K562 (cell line): ENCODE data around the gene DNAI1. TPM values are rescaled to one million over a fixed set of nuclear protein-coding genes. Genes with fewer than 3 reads are reported as not detected.

Source experiments
- ATAC-seq: fragments of 200-7000 bp; cut with Tn5 transposase; 3 replicates; pipeline ENCODE4 v1.9.1; 2020; ENCODE audit warnings: moderate library complexity
- BruUV-seq: library from RNA; stranded (reverse); fragments of 400-500 nt; replicated peaks from 2 replicates; lab custom pipeline; 2021; lab: Mats Ljungman, UMichigan
- CTCF ChIA-PET: fragments of 300-600 bp; formaldehyde crosslinking; extraction: SDS; loops from one replicate; lab custom pipeline; 2021; ENCODE audit warnings: low intra/inter-chr PET ratio; lab: Yijun Ruan, JAX
- POLR2A ChIA-PET: fragments of 300-600, 350-650 bp; sonication (Branson Sonifier 250); formaldehyde crosslinking; extraction: SDS; loops from one replicate; lab custom pipeline; 2021; ENCODE audit warnings: antibody characterized with exemption, inconsistent platforms; lab: Yijun Ruan, JAX
- DNase-seq, 4 experiments: peaks; one replicate each; pipeline versions ENCODE4 v3.0.0 to v3.0.0-alpha.2; 2011 to 2018; ENCODE audit warnings: low spot score in 3 of 4, mixed read lengths in 3 of 4; ENCODE audit errors: extremely low read depth in 1 of 4
- FAIRE-seq: peaks from 2 replicates; lab custom pipeline; 2011; peaks lifted over from hg19 to GRCh38; lab: Jason Lieb, UNC
- H2AFZ ChIP-seq: 2 replicates; pipeline ENCODE4 v1.6.0; 2011; ENCODE audit warnings: low read depth, low read length, control low read depth, inconsistent platforms
- H3K27ac ChIP-seq: fragments of 200-600 bp; 3 replicates; pipeline ENCODE4 v1.8.0; 2011; ENCODE audit warnings: low read depth, mild to moderate bottlenecking, control low read depth, inconsistent platforms, low read length, moderate library complexity, mixed read lengths; ENCODE audit errors: extremely low read depth
- H3K27me3 ChIP-seq, 2 experiments: fragments of 300-600 bp in 1 of 2; 2 replicates in 1 of 2; 3 replicates in 1 of 2; pipeline versions ENCODE4 v1.6.0 to v1.8.0; 2011; ENCODE audit warnings: inconsistent platforms in 2 of 2, low read length in 2 of 2, mild to moderate bottlenecking in 1 of 2, mixed read lengths in 1 of 2, moderate library complexity in 1 of 2; ENCODE audit not compliant: control insufficient read depth in 2 of 2, insufficient read depth in 2 of 2
- H3K36me3 ChIP-seq: fragments of 300-600 bp; 3 replicates; pipeline ENCODE4 v1.8.0; 2011; ENCODE audit warnings: mild to moderate bottlenecking, low read length, inconsistent platforms; ENCODE audit not compliant: control insufficient read depth, insufficient read depth
- H3K4me1 ChIP-seq, 2 experiments: fragments of 200-600 bp in 1 of 2; replicated peaks in 1 of 2; 2 replicates in 1 of 2; 3 replicates in 1 of 2; pipeline versions ENCODE4 v1.5.1 to v1.8.0; 2011; ENCODE audit warnings: inconsistent platforms in 2 of 2, low read length in 2 of 2, mild to moderate bottlenecking in 1 of 2, mixed read lengths in 1 of 2, moderate library complexity in 1 of 2; ENCODE audit not compliant: control insufficient read depth in 2 of 2, insufficient read depth in 2 of 2
- H3K4me2 ChIP-seq: 2 replicates; pipeline ENCODE4 v1.6.1; 2011; ENCODE audit warnings: low read length, control low read depth, inconsistent platforms, mixed read lengths; ENCODE audit not compliant: insufficient read depth
- H3K4me3 ChIP-seq: fragments of 200-600 bp; sonication (generic), shearing (Covaris generic); 2 replicates; pipeline ENCODE4 v1.5.1; 2016; ENCODE audit warnings: control low read depth, inconsistent platforms
- H3K79me2 ChIP-seq: fragments of 200-600 bp; 3 replicates; pipeline ENCODE4 v1.8.0; 2011; ENCODE audit warnings: low read length, inconsistent platforms; ENCODE audit not compliant: control insufficient read depth, insufficient read depth
- H3K9ac ChIP-seq, 2 experiments: 2 replicates each; pipeline versions ENCODE4 v1.6.0 to v1.6.1; 2011; ENCODE audit warnings: low read depth in 2 of 2, low read length in 2 of 2, control low read depth in 1 of 2, inconsistent platforms in 1 of 2, mild to moderate bottlenecking in 1 of 2, mixed read lengths in 1 of 2; ENCODE audit not compliant: insufficient read depth in 1 of 2
- H3K9me1 ChIP-seq: one replicate; pipeline ENCODE4 v1.6.0; 2011; ENCODE audit warnings: inconsistent platforms, mild to moderate bottlenecking, low read length, moderate library complexity; ENCODE audit not compliant: control insufficient read depth, insufficient read depth
- H3K9me3 ChIP-seq: replicated peaks from 2 replicates; pipeline ENCODE4 v1.5.1; 2011; ENCODE audit warnings: low read depth, low read length, inconsistent platforms; ENCODE audit not compliant: control insufficient read depth, insufficient read depth
- H4K20me1 ChIP-seq: replicated peaks from 2 replicates; pipeline ENCODE4 v1.6.1; 2011; ENCODE audit warnings: low read length, inconsistent platforms, mixed read lengths; ENCODE audit not compliant: control insufficient read depth, insufficient read depth
- CEBPG ChIP-seq, 3 experiments: fragments of 200-800 bp in 1 of 3; sonication (Bioruptor generic) in 1 of 3; sonication (generic) in 1 of 3; formaldehyde crosslinking in 1 of 3; IDR thresholded peaks in 2 of 3; conservative IDR thresholded peaks in 1 of 3; 2 replicates each; pipeline versions ENCODE4 v1.6.1 to v1.8.0; 2016 to 2022; ENCODE audit warnings: missing compliant biosample characterization in 2 of 3, missing genetic modification characterization in 2 of 3, mild to moderate bottlenecking in 1 of 3, missing genetic modification reagents in 1 of 3
- CHD2 ChIP-seq: IDR thresholded peaks from 2 replicates; pipeline ENCODE4 v1.6.1; 2011; ENCODE audit warnings: low read depth, low read length
- DPF2 ChIP-seq: fragments of 450-650 bp; IDR thresholded peaks from 2 replicates; pipeline ENCODE4 v1.6.1; 2016
- E4F1 ChIP-seq: fragments of 250-450 bp; sonication (Bioruptor Pico); IDR thresholded peaks from 2 replicates; pipeline ENCODE4 v1.5.0; 2021; ENCODE audit warnings: mild to moderate bottlenecking, borderline replicate concordance
- IRF1 ChIP-seq: sonication (generic); formaldehyde crosslinking; IDR thresholded peaks from 2 replicates; pipeline ENCODE4 v1.8.0; 2022; ENCODE audit warnings: missing genetic modification reagents, mild to moderate bottlenecking, borderline replicate concordance
- KLF1 ChIP-seq: fragments of 450-650 bp; IDR thresholded peaks from 2 replicates; pipeline ENCODE4 v1.6.1; 2016; ENCODE audit warnings: missing genetic modification characterization, missing compliant biosample characterization
- MEF2D ChIP-seq: conservative IDR thresholded peaks from 2 replicates; pipeline ENCODE4 v1.6.1; 2016; ENCODE audit warnings: low read depth, missing genetic modification characterization, missing compliant biosample characterization
- NFE2L1 ChIP-seq: fragments of 450-650 bp; IDR thresholded peaks from 2 replicates; pipeline ENCODE4 v1.6.1; 2016; ENCODE audit warnings: missing genetic modification characterization, low read depth, mild to moderate bottlenecking, missing compliant biosample characterization, moderate library complexity, borderline replicate concordance
- PML ChIP-seq: IDR thresholded peaks from 2 replicates; pipeline ENCODE4 v1.6.1; 2012; ENCODE audit warnings: low read length, inconsistent platforms
- RBBP5 ChIP-seq: fragments of 200-600 bp; sonication (generic); IDR thresholded peaks from 2 replicates; pipeline ENCODE4 v1.6.1; 2012; ENCODE audit warnings: borderline replicate concordance, mild to moderate bottlenecking, low read length, control low read depth, inconsistent platforms; ENCODE audit not compliant: insufficient read depth, poor library complexity, severe bottlenecking
- SRSF3 ChIP-seq: fragments of 200-400 bp; formaldehyde crosslinking; IDR thresholded peaks from 2 replicates; pipeline ENCODE4 v1.6.1; 2016; ENCODE audit warnings: mild to moderate bottlenecking, low read length, moderate library complexity; ENCODE audit not compliant: insufficient read depth
- TCF7 ChIP-seq: sonication (generic); IDR thresholded peaks from 2 replicates; pipeline ENCODE4 v1.6.1; 2016; ENCODE audit warnings: antibody characterized with exemption, borderline replicate concordance
- ZBTB34 ChIP-seq: fragments of 250-450 bp; sonication (Bioruptor Pico); IDR thresholded peaks from 2 replicates; pipeline ENCODE4 v1.8.0; 2021; ENCODE audit warnings: mild to moderate bottlenecking, moderate library complexity
- ZNF143 ChIP-seq: sonication (generic); formaldehyde crosslinking; IDR thresholded peaks from 2 replicates; pipeline ENCODE4 v1.9.0; 2022; ENCODE audit warnings: mild to moderate bottlenecking, missing genetic modification reagents
- WGBS: fragments of 100-300 bp; shearing (Covaris generic); methylation state at CpG from one replicate; pipeline ENCODE4 v1.1.6; 2016; ENCODE audit warnings: low coverage, mixed read lengths; ENCODE audit not compliant: insufficient coverage; ENCODE audit errors: missing lambda C conversion rate; 5-methylcytosine and 5-hydroxymethylcytosine counted together
- in situ Hi-C: fragments of 300-500 bp; cut with MboI; formaldehyde crosslinking; loops from 4 replicates; pipeline ENCODE4 v1.15.0; 2018; ENCODE audit warnings: inconsistent platforms, mixed read lengths
- intact Hi-C: fragments of 100-400 bp; cut with micrococcal nuclease; formaldehyde crosslinking; loops from 2 replicates; pipeline ENCODE4 v1.14.2; 2022
- polyA plus RNA-seq, 8 experiments: library from polyadenylated mRNA; depleted of rRNA in 4 of 8; stranded (reverse) in 5 of 8; unstranded in 3 of 8; fragments of >200 nt; fragmentation: Nextera tagmentation in 2 of 8; fragmentation: Illumina TruSeq in 1 of 8; extraction: Ambion mirVana in 2 of 8; extraction: Trizol in 1 of 8; gene quantifications; 2 replicates each; pipeline versions ENCODE4 v1.2.1 to v1.2.3, GENCODE V29; 2011 to 2014; ENCODE audit warnings: inconsistent platforms in 1 of 8, missing spikeins in 1 of 8
- total RNA-seq, 7 experiments: library from RNA; depleted of rRNA in 6 of 7; stranded (reverse); fragments of >200 nt in 6 of 7; fragmentation: Illumina TruSeq in 2 of 7; extraction: Trizol in 2 of 7; gene quantifications; 2 replicates each; pipeline versions ENCODE4 v1.2.1 to v1.2.3, GENCODE V29; 2011 to 2021; ENCODE audit warnings: low replicate concordance in 1 of 7
- TF ChIP-seq, protein P1 (sequence below): fragments of 250-450 bp; sonication (Bioruptor Pico); IDR thresholded peaks from 2 replicates; pipeline ENCODE4 v1.8.0; 2022; ENCODE audit warnings: inconsistent platforms, mild to moderate bottlenecking, moderate library complexity, borderline replicate concordance

The DNAI1 gene
- total and polyA plus RNA-seq, 9 of the 15 experiments (the other 6 are each of a cell fraction or from before 2014, with no cell fraction given), result 0.01 to 0.17 (median 0.04) TPM; not detected in 6

DNA sequence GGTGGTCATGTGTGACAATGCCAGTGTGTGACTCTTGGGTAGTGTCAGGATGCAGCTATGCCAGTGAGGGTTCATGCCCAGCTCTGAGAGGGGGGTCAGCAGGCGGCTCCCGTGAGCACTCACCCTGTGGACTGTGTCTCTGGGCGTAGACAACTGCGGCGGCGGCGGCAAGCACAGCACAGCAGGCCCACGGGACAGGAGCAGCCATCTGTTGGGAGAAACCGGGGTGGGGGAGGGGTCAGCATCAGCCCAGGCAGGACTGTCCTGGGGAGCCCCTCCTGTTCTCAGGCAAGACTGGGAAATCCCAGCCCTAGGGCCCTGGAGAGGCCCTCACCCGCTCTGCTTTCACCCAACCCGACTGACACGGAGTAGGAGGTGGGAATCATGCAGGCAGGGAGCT is 110.2 kb downstream of the DNAI1 start:
- in situ Hi-C loops (no loop called here), intact Hi-C loops (no loop called here)
- H3K4me1 ChIP-seq, result no peaks in the 10 kb centered on the region; a peak in 1 of 5 replicates
- DNase-seq, result no peak
- H3K27me3 ChIP-seq, result peaks cover 13 to 74% of the 10 kb centered on the region in 2 experiments
- ChIA-PET CTCF (no interaction called here), POLR2A (interaction anchor here (0.6 kb wide), 1 partner anchor 17 kb away, joined by 4 read pairs; no protein-coding TSS in a partner anchor)
- no peak for FAIRE-seq
- BruUV-seq, result no TSS peak
- H3K9me3 ChIP-seq, result no peaks in the 10 kb centered on the region
- H3K36me3 ChIP-seq, result no peaks in the 10 kb centered on the region
- H3K79me2 ChIP-seq, result no peaks in the 10 kb centered on the region
- H3K9ac ChIP-seq, result no peak overlapping the region
- no peak overlapping the region for H2AFZ ChIP-seq
- WGBS, result 0% methylated on average over 11 of the region's 12 CpGs
- H3K9me1 ChIP-seq, result no peaks in the 10 kb centered on the region
- H3K4me3 ChIP-seq, result no peak overlapping the region
- H3K27ac ChIP-seq, result no peak overlapping the region
- peaks cover 4% of the 10 kb centered on the region; the same call in 1 of the 2 replicates for H4K20me1 ChIP-seq
- no peak overlapping the region for H3K4me2 ChIP-seq
- no peak for ATAC-seq
- TF ChIP-seq PML, result no peak
- TF ChIP-seq MEF2D (tag), result no peak
- TF ChIP-seq IRF1, result no peak
- no peak for TF ChIP-seq TCF7
- TF ChIP-seq ZNF143 (CRISPR knock-in tag), result no peak
- TF ChIP-seq E4F1 (CRISPR knock-in tag), result no peak
- TF ChIP-seq ZBTB34 (CRISPR knock-in tag), result no peak
- TF ChIP-seq DPF2, result no peak
- no peak for TF ChIP-seq CHD2
- no peak for TF ChIP-seq NFE2L1 (tag)
- no peak for TF ChIP-seq RBBP5
- no peak for TF ChIP-seq KLF1 (tag)
- no peak for TF ChIP-seq CEBPG (CRISPR knock-in tag; IDR thresholded peaks at IDR 0.05)
- no peak for TF ChIP-seq CEBPG (tag; conservative IDR thresholded peaks at IDR 0.05 in 1 of 2, IDR thresholded peaks at IDR 0.05 in 1 of 2)
- TF ChIP-seq SRSF3, result no peak
- TF ChIP-seq, protein P1, sequence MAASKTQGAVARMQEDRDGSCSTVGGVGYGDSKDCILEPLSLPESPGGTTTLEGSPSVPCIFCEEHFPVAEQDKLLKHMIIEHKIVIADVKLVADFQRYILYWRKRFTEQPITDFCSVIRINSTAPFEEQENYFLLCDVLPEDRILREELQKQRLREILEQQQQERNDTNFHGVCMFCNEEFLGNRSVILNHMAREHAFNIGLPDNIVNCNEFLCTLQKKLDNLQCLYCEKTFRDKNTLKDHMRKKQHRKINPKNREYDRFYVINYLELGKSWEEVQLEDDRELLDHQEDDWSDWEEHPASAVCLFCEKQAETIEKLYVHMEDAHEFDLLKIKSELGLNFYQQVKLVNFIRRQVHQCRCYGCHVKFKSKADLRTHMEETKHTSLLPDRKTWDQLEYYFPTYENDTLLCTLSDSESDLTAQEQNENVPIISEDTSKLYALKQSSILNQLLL (CRISPR knock-in tag), result no peak
